Neural progenitor cell (in vitro differentiated cells): ENCODE measurements around the gene GTF2F2.

Source experiments
- EZH2 ChIP-seq: fragments of 200-600 bp; sonication (generic); IDR thresholded peaks from 2 replicates; pipeline ENCODE4 v1.6.1; 2017; ENCODE audit warnings: antibody characterized with exemption, mild to moderate bottlenecking, moderate library complexity
- TF ChIP-seq, protein P1 (sequence below): fragments of 200-600 bp; sonication (generic); IDR thresholded peaks from 2 replicates; pipeline ENCODE4 v1.5.1; 2017; ENCODE audit warnings: antibody characterized with exemption, mild to moderate bottlenecking

- TF ChIP-seq, protein P1, sequence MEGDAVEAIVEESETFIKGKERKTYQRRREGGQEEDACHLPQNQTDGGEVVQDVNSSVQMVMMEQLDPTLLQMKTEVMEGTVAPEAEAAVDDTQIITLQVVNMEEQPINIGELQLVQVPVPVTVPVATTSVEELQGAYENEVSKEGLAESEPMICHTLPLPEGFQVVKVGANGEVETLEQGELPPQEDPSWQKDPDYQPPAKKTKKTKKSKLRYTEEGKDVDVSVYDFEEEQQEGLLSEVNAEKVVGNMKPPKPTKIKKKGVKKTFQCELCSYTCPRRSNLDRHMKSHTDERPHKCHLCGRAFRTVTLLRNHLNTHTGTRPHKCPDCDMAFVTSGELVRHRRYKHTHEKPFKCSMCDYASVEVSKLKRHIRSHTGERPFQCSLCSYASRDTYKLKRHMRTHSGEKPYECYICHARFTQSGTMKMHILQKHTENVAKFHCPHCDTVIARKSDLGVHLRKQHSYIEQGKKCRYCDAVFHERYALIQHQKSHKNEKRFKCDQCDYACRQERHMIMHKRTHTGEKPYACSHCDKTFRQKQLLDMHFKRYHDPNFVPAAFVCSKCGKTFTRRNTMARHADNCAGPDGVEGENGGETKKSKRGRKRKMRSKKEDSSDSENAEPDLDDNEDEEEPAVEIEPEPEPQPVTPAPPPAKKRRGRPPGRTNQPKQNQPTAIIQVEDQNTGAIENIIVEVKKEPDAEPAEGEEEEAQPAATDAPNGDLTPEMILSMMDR = no peak
- no peak for TF ChIP-seq EZH2
Observed at GRCh38 chr13:45191874-45192273, 71.6 kb downstream of the GTF2F2 start.
